ENCODE data around the gene SRL.

Gene SRL

DNA sequence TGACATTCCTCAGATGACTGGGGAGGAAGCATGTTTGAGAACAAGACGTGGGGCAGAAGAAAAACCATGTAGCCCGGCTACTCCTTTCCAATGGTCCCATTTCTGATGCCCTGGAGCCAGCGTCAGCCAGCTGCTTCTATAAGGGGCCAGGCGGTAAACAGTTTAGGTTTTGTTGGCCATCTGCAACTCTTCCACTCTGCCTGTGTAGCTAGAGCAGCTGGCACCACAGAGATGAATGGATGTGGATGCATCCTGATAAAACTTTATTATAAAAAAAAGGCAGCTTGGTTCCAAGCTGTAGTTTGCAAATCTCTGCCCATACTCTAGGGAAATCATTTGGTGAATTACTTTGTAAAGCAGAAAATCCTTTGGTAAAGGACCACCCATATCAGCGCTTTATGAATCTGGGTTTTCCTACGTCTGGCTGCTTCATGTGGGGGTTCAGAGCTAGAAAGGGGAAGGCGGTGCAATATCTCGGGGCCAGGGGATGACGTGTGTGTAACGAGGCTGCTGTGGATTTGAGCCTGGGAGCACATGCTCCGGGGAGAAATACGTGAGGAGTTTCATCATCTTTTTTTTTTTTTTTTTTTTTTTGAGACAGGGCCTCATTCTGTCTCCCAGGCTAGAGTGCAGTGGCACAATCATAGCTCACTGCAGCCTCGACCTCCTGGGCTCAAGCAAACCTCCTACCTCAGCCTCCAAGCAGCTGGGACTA, 3.4 kb upstream of the SRL start:
- TF ChIP-seq, protein P1, sequence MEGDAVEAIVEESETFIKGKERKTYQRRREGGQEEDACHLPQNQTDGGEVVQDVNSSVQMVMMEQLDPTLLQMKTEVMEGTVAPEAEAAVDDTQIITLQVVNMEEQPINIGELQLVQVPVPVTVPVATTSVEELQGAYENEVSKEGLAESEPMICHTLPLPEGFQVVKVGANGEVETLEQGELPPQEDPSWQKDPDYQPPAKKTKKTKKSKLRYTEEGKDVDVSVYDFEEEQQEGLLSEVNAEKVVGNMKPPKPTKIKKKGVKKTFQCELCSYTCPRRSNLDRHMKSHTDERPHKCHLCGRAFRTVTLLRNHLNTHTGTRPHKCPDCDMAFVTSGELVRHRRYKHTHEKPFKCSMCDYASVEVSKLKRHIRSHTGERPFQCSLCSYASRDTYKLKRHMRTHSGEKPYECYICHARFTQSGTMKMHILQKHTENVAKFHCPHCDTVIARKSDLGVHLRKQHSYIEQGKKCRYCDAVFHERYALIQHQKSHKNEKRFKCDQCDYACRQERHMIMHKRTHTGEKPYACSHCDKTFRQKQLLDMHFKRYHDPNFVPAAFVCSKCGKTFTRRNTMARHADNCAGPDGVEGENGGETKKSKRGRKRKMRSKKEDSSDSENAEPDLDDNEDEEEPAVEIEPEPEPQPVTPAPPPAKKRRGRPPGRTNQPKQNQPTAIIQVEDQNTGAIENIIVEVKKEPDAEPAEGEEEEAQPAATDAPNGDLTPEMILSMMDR (IDR thresholded peaks at IDR 0.05; ENCODE audit: low read depth, low read length, poor library complexity, severe bottlenecking), result no peak
- Histone ChIP-seq H3K4me2 (ENCODE audit: low read length) (no peak overlapping the region), H3K4me1 (ENCODE audit: control insufficient read depth, low read length) (peaks cover 10% of the 10 kb centered on the region), H3K9me2 (replicated peaks; ENCODE audit: control insufficient read depth, low read length) (no peaks in the 10 kb centered on the region), H3K27me3 (ENCODE audit: control insufficient read depth, low read length) (no peaks in the 10 kb centered on the region), H3K9me3 (ENCODE audit: control insufficient read depth, insufficient read depth, low read length) (no peaks in the 10 kb centered on the region), H4K20me1 (ENCODE audit: control insufficient read depth, insufficient read depth, low read depth, low read length) (no peaks in the 10 kb centered on the region), H3K27ac (ENCODE audit: low read depth, low read length) (no peak overlapping the region), H3K79me2 (ENCODE audit: control insufficient read depth, low read length) (no peaks in the 10 kb centered on the region), H3K4me3 (ENCODE audit: low read length) (no peak overlapping the region), H3K36me3 (ENCODE audit: control insufficient read depth, low read length) (no peaks in the 10 kb centered on the region; the same call in 1 of the 2 replicates), H3F3A (ENCODE audit: control insufficient read depth, insufficient read depth) (no peaks in the 10 kb centered on the region)

DNA sequence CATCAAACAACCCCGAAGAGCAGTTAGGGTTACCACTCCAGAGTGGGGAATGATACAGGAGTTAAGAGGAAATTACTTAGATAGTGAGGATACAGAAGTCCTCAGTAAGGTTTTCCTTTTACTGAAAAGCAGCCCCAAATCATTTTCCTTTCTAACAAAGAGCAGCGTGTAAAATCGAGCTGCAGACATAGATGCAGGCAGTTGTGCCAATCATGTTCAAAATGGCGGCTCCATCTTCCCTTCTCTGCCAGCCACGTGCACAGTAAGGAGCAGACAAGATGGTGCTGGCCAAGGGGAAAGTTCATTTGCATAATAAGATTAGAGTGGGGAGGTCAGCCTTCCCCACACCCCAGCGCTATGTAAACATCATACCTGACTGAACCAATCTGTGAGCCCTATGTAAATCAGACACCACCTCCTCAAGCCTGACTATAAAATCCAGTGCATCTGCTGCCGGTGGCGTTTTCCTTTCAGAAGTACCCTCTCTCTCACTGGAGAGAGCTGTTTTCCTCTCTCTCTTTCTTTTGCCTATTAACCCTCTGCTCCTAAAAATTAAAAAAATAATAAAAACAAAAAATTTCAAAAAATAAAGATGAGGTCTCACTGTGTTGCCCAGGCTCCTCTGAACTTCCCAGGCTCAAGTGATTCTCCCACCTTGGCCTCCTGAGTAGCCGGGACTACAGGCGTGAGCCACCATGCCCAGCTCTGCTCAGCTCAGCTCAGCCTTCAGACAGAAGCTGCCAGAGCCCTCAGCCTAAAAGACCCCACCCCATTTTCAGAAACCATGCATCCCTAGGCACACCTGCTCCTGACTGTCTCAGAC, 2.6 kb upstream of the SRL start:
- no peaks in the 10 kb centered on the region; the same call in 1 of the 2 replicates for H3K36me3 ChIP-seq (ENCODE audit: control insufficient read depth, low read length)
- H3K9me2 ChIP-seq (replicated peaks; ENCODE audit: control insufficient read depth, low read length), result no peaks in the 10 kb centered on the region
- H3K27ac ChIP-seq (ENCODE audit: low read depth, low read length), result no peak overlapping the region
- no peaks in the 10 kb centered on the region for H3F3A ChIP-seq (ENCODE audit: control insufficient read depth, insufficient read depth)
- no peaks in the 10 kb centered on the region for H3K9me3 ChIP-seq (ENCODE audit: control insufficient read depth, insufficient read depth, low read length)
- H3K27me3 ChIP-seq (ENCODE audit: control insufficient read depth, low read length), result no peaks in the 10 kb centered on the region
- TF ChIP-seq, protein P1 (IDR thresholded peaks at IDR 0.05; ENCODE audit: low read depth, low read length, poor library complexity, severe bottlenecking), result no peak
- TF ChIP-seq EZH2phosphoT487 (IDR thresholded peaks at IDR 0.05; ENCODE audit: borderline replicate concordance, low read length), result no peak
- H3K4me2 ChIP-seq (ENCODE audit: low read length), result no peak overlapping the region
- H3K79me2 ChIP-seq (ENCODE audit: control insufficient read depth, low read length), result no peaks in the 10 kb centered on the region
- no peaks in the 10 kb centered on the region for H4K20me1 ChIP-seq (ENCODE audit: control insufficient read depth, insufficient read depth, low read depth, low read length)
- peaks cover 2% of the 10 kb centered on the region for H3K4me1 ChIP-seq (ENCODE audit: control insufficient read depth, low read length)
- no peak overlapping the region for H3K4me3 ChIP-seq (ENCODE audit: low read length)

DNA sequence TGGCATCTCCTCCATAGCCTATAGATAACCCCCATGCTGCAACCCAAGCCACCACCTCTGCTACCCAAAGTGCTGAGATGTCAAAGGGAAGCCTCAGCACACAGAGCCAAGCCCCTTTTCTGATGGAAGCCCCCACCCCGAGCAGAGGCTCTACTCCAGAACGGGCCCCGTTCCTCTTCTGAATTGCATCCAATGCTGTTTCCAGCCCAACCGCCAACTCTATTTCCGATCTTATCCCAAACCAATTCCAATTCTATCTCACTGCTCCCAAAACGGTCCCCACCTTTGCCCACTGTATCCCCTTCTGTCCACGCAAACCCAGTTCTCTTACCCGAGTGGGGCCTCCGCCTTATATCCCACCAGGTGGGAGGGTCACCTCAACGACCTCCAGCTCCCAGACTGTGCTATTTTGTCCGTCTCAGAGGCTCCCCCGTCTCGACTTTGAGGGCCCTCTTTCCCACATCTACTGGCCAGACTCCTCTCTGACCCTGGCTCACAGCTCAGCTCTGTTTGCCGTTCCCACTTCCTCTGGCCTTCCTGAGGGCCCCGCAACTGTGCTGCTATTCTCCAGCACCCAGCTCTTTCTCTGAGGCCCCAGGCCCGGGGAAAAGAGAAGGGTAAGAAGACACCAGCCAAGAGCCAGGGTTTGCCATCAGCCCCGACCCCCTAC, 487 bp downstream of the SRL start:
- no peak for TF ChIP-seq EZH2phosphoT487 (IDR thresholded peaks at IDR 0.05; ENCODE audit: borderline replicate concordance, low read length)
- TF ChIP-seq, protein P1 (IDR thresholded peaks at IDR 0.05; ENCODE audit: low read depth, low read length, poor library complexity, severe bottlenecking), result no peak
- Histone ChIP-seq H3K36me3 (ENCODE audit: control insufficient read depth, low read length) (no peaks in the 10 kb centered on the region), H3K27ac (ENCODE audit: low read depth, low read length) (no peak overlapping the region), H3K9me3 (ENCODE audit: control insufficient read depth, insufficient read depth, low read length) (no peaks in the 10 kb centered on the region), H3F3A (ENCODE audit: control insufficient read depth, insufficient read depth) (no peaks in the 10 kb centered on the region), H4K20me1 (ENCODE audit: control insufficient read depth, insufficient read depth, low read depth, low read length) (no peaks in the 10 kb centered on the region), H3K4me3 (ENCODE audit: low read length) (no peak overlapping the region), H3K4me2 (ENCODE audit: low read length) (no peak overlapping the region), H3K4me1 (ENCODE audit: control insufficient read depth, low read length) (no peaks in the 10 kb centered on the region), H3K79me2 (ENCODE audit: control insufficient read depth, low read length) (no peaks in the 10 kb centered on the region), H3K27me3 (ENCODE audit: control insufficient read depth, low read length) (no peaks in the 10 kb centered on the region; the same call in 1 of the 2 replicates), H3K9me2 (replicated peaks; ENCODE audit: control insufficient read depth, low read length) (no peaks in the 10 kb centered on the region)

All from DOHH2 (cell line).